HG03108 (cell line): ENCODE data around the gene ATG14.

Experiments used
- ATAC-seq: cut with Tn5 transposase; IDR thresholded peaks from one replicate; pipeline ENCODE4 v1.9.1; 2021; ENCODE audit warnings: moderate library complexity; ENCODE audit not compliant: unreplicated experiment

Gene ATG14

GRCh38 chr14:55317542-55318306, 93.9 kb downstream of the ATG14 start:
- no peak for ATAC-seq

DNA sequence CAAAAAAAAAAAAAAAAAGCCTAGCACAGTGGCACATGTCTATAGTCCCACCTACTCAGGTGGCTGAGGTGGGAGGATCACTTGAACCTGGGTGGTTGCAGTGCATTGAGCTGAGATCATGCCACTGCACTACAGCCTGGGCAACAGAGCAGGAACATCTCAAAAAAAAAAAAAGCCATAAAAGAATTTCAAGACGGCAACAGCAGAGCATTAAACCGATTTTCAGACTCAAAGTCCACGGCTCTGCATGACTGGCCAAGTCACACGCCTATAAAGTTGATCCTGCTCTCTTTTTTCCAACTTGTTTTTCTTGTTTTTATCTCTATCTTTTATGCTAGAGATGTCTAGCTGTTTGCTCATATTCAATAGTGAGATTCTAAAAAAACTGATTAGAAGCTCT, 95.1 kb downstream of the ATG14 start:
- no peak for ATAC-seq
